ENCODE data around the gene ATRNL1.
"Not testable (repeated sequence)": the region's sequence is repeated elsewhere in the genome, so short reads cannot be mapped to it uniquely, and the experiment has no call there.

The ATRNL1 gene

DNA sequence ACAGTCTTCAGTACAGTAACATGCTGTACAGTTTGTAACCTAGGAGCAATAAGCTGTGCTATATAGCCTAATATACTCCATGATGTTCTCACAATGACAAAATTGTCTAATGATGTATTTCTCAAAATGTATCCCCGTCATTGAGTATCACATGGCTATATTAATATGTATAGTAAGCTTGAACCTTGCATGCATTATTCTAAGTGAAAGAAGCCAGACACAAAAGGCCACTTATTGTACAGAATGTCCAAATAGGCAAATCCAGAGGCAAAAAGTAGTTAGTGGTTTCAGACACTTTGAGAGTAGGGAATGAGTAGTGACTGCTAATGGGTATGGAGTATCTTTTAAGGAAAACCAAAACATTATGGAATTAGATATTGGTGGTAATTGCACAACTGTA is 545.1 kb downstream of the ATRNL1 start:
- DNase-seq: no peak

DNA sequence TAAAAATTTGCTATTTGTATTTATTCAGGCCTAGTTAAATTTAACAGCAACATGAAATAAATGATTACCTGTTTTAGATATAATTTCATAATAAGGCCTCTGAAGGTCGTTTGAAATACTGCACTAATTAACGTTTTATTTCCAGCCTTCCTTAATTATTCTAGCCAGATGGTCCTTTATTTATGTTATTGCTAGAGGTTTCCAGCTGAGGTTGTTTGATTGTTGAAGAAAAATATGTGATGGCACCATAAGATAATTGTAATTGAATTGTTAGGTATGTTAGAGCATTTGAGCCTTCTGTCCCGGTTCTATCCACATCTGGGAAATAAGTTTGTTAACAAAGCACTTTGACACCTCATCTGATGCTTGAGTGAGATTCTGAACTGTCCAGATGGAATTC is 556.1 kb downstream of the ATRNL1 start:
- no peak for DNase-seq

GRCh38 chr10:115653473-115653872 is 560.3 kb downstream of the ATRNL1 start:
- no peak for DNase-seq

DNA sequence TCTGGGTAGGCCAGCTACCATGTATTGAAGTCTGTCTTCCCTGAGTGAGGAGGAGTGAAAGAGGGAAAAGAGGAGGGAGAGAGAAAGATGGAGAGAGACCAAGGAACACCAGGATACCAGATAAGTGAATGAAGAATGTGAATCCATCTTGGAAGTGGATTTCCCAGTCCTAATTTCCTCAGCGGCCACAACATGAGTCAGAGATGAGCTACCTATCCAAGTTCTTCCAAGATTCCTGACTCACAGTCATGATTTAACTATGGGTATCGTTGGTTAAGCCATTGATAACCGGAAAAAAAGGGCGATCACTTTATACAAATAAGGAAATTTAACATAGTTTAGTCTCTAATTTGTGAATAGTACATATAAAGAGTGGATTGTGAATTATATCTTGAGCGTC is 561.8 kb downstream of the ATRNL1 start:
- DNase-seq: no peak

DNA sequence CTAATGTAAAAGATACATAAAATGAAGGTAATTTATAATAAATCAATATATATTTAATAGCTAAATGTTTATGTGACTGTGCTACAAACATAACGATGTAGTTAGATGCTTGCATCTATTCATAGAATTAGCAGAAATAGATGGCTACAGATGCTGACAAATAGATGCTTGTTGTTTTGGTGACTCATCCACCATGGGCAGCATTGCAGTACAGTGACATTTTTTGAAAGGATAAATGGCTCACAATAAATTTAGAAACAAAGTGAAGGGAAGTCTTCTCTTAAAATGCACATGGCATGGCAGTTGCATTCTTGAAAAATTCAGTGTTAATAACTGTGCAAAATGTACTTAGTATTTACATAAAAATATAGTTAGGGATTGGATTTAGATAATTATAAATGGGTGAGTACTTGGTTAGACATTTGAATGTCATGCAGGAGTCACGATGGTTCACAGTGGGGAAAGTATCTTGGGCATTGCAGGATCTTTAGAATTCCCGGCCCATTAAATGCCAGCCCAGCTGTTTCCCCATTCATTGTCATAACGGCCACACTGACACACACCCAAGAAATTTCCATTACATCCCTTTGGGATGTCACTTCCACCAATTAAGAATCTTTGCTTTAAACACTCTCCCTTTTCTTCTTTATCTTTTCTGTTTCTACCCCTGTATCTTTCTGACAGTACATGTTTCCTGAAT is 564.1 kb downstream of the ATRNL1 start:
- DNase-seq: no peak

- no peak for DNase-seq
Measured at GRCh38 chr10:115659616-115660015, 566.5 kb downstream of the ATRNL1 start.

DNA sequence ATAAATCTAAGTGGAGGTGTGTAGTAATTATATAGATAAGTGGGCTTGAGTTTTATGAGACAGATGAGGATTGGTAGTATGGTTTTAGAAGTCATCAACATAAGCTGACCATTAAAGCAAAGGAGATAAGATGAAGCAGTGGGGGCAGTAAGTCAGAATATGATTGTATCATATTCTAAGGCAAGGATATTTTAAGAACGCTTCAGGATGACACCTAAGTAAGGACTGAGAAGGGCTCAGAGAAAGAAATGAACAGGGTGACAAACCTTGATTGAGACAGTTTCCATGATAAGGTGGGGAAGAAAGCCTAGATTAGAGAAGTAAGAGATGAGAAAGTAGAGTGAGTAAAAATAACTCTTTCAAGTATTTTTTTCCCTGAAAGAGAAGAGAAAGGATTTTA is 567.2 kb downstream of the ATRNL1 start:
- DNase-seq: no peak

- no peak for DNase-seq
Measured at GRCh38 chr10:115662422-115662821, 569.3 kb downstream of the ATRNL1 start.

DNA sequence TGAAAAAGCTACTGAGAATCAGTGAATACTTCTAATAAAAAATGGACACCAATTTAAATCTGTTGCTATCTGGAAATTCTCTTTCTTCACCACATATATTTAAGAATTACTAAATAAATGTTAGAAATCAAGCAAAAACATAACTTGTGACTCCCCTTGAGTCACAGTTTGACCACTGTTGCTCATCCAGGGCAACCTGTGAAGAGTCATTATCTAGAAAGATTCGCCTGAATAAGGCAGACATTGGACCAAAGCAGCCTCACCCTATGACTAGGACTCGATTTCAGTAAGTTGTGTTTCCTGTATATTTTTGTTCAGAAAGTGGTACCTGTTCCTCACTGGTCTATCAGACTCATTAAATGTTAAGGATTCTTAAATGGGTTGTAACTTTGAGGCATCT is 572.4 kb downstream of the ATRNL1 start:
- no peak for DNase-seq

- no peak for DNase-seq
Measured at GRCh38 chr10:115674496-115674895, 581.3 kb downstream of the ATRNL1 start.

- no peak for DNase-seq
Measured at GRCh38 chr10:115696747-115697146, 603.6 kb downstream of the ATRNL1 start.

DNA sequence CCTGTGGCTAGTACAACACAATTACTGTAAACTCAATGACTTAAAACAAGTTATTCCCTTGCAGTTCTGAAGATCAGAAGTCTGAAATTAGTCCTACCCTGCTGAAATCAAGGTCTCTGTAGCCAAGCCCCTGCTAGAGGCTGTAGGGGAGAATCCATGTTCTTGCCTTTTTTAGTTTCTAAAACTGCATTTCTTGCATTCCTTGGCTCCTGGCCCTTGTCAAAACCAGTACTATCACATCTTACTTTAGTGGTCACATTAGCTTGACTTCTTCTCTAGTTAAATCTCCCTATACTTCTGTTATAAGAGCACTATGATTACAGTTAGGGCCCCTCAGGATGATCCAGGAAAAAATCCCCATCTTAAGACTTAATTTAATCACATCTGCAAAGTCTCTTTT is 612.9 kb downstream of the ATRNL1 start:
- no peak for DNase-seq

GRCh38 chr10:115706488-115707076 is 613.4 kb downstream of the ATRNL1 start:
- DNase-seq: no peak

DNA sequence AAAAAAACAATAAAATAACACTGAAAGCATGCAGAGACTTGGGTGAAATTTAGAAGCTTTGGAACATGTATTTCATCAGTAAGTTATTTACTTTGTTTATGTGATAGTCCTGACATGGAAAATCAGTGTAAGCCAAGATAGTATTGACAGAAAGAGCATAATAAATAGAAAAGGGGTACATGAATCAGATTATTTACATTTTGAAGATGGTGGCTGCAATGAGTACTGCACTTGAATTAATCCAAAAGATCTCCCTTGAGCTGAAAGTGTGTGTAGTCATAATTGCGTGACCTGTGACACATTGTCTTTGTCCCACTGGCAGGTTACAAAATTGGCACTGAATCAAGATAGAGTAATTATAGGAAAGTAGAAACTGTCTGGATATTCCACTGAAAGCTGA is 617.0 kb downstream of the ATRNL1 start:
- no peak for DNase-seq

DNA sequence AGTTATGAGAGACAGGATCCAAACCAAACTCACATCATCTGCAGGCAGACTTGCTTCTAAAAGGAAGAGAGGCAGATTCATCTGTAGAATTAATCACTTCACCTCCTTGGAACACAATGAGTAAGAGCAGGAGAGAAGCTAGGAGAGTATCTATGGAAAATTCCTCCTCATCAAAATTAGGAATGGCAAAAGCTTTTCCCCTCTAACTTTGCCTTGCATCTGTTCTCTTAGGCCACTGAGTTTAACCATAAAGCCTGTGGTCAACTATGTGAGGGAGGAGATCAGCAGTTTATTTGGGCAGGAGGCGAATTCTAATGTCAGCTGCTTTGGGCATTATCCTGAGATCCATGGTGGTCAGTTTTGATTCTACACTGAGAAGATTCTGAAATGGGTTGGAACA is 618.1 kb downstream of the ATRNL1 start:
- no peak for DNase-seq

GRCh38 chr10:115720121-115720520 is 627.0 kb downstream of the ATRNL1 start:
- DNase-seq: no peak

DNA sequence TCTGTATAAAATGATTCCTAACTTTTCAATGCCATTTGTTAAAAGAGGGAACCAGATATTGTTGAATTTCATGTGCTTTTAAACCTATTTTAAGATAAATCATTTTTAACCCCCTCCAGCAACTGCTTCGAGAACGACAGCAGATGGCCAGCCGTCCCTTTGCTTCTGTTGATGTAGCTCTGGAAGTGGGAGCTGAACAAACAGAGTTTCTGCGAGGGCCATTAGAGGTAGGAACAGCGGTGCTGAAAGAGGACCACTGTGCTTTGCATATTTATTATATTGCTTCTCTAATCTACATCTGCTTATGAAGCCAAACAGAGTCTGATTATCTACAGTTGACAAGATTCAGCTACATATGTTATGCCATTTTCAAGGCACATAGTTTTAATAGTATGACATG is 634.0 kb downstream of the ATRNL1 start:
- DNase-seq: no peak

DNA sequence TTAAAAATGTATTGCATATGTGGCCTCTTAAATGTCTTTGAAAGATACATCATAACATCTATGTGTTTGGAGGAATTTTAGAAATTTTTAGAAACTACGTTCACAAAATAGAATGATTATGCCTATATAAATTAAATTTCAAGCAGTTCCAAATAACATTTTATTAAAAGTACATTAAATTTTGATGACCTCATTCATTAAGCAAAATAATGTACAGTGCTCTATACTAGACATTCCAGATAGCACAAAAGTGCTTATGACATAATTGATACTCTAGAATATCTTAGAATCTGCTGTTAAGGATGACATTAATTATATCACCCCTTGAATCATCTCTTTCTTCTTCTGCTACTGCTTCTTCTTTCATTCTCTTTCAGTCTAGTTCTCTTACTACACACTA is 650.9 kb downstream of the ATRNL1 start:
- DNase-seq: no peak

DNA sequence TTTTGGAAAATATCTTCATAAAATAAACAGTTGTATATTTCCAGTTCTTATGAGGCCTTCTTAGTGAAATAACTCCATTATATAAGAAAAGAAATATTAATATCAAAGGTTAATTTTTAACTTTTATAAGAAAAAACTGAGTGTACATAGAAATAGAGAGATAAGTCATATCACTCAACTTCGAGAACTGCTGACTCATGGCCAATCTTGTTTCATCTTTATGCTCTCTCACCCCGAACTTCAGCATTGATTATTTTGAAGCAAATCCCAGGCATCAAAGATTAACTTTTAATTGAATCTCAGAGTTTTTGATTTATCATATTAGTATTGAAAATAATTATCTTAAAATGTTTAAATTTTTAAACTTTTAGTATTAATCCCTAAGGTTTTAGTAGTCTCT is 652.8 kb downstream of the ATRNL1 start:
- no peak for DNase-seq

DNA sequence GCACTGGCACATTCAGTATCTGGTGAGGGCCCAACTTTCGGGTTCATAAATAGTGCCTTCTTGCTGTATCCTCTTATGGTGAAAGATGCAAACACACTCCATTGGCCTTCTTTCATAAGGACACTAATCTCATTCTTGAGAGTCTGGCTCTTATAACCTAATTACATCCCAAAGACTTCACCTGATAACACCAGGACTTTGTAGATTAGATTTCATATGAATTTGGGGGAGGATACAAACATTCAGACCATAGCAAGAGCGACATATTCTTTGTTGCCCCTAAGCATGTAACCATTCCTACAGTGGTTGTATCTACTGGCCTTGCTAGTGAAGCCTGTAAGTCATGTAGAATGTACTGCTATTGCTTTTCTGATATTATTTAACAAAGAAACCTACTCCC is 654.6 kb downstream of the ATRNL1 start:
- DNase-seq: no peak

- not testable (repeated sequence) for DNase-seq
Measured at GRCh38 chr10:115758488-115758887, 665.3 kb downstream of the ATRNL1 start.

- DNase-seq: no peak
Measured at GRCh38 chr10:115760131-115760530, 667.0 kb downstream of the ATRNL1 start.

DNA sequence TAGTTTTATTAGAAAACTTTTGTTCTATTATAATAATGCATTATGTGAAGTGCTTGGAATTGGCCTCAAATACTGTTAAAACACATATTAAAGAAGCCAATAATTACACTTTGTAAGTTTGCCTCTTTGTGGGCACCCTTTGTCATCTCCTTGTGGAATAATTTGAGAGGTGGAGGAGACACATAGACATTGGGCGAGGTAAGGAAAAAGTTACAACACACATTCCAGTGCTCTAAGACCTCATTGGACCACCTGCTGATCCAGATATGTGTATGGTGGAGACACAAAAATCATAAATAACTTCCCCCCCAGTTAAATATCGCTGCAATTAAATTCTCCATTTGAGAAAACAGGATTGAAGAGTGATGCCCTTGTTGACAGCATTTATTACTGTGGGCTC is 668.0 kb downstream of the ATRNL1 start:
- DNase-seq: no peak

GRCh38 chr10:115762029-115762428 is 668.9 kb downstream of the ATRNL1 start:
- no peak for DNase-seq

DNA sequence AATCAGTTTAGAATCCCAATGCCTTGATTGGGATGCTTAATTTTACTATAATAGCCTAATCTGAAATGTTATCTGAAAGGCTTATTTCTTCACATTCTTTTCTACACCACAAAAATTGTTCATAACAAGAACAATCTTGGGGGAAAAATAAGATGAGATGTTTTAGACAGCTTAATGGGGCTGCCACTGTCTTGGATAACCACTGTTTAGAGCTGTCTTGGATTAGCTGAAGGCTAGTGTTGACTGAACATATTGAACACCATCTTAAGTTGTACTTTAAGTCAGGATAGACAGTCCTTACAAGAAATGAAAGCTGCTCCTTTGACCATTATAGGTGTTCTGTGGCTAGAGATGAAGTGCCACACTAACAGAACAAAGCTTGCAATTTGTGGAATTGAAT is 678.6 kb downstream of the ATRNL1 start:
- no peak for DNase-seq
